BE2C (cell line): ENCODE measurements around the gene NLGN1.
A peak's percentile ranks its signal among the peaks of the same experiment; 100 is the strongest.
"Not testable (repeated sequence)": the region's sequence is repeated elsewhere in the genome, so short reads cannot be mapped to it uniquely, and the experiment has no call there.

ENCODE experiments used
- DNase-seq: peaks from one replicate; pipeline ENCODE4 v3.0.0-alpha.2; 2020
- H3K27me3 ChIP-seq: fragments of 250-450 bp; sonication (Bioruptor Pico); 2 replicates; pipeline ENCODE4 v1.5.1; 2020; ENCODE audit warnings: mild to moderate bottlenecking
- H3K36me3 ChIP-seq: fragments of 250-450 bp; sonication (Bioruptor Pico); 2 replicates; pipeline ENCODE4 v1.5.1; 2020; ENCODE audit warnings: mild to moderate bottlenecking
- H3K4me1 ChIP-seq: fragments of 250-450 bp; sonication (Bioruptor Pico); 2 replicates; pipeline ENCODE4 v1.5.1; 2020
- H3K4me3 ChIP-seq: 2 replicates; pipeline ENCODE4 v1.5.1; 2011; ENCODE audit warnings: low read depth, low read length
- H3K9me3 ChIP-seq: fragments of 250-450 bp; sonication (Bioruptor Pico); 2 replicates; pipeline ENCODE4 v1.5.1; 2020
- CTCF ChIP-seq: IDR thresholded peaks from 2 replicates; pipeline ENCODE4 v1.5.1; 2012; ENCODE audit warnings: mild to moderate bottlenecking, low read depth, low read length

The NLGN1 gene

GRCh38 chr3:173584838-173585831, 187.6 kb downstream of the NLGN1 start:
- peaks cover 23% of the 10 kb centered on the region for H3K27me3 ChIP-seq
- TF ChIP-seq CTCF = no peak
- no peaks in the 10 kb centered on the region for H3K9me3 ChIP-seq
- DNase-seq = peak; percentile 34
- H3K4me1 ChIP-seq = no peaks in the 10 kb centered on the region
- no peaks in the 10 kb centered on the region for H3K36me3 ChIP-seq
- H3K4me3 ChIP-seq = peak overlapping the region; percentile 46

- no peaks in the 10 kb centered on the region for H3K4me1 ChIP-seq
- no peaks in the 10 kb centered on the region for H3K9me3 ChIP-seq
- H3K4me3 ChIP-seq = no peak overlapping the region
- TF ChIP-seq CTCF = no peak
- no peaks in the 10 kb centered on the region for H3K36me3 ChIP-seq
- no peak for DNase-seq
- peaks cover 23% of the 10 kb centered on the region for H3K27me3 ChIP-seq
Measured at GRCh38 chr3:173586166-173586565, 188.6 kb downstream of the NLGN1 start.

GRCh38 chr3:173587055-173587454, 189.5 kb downstream of the NLGN1 start:
- Histone ChIP-seq H3K4me1 (no peaks in the 10 kb centered on the region), H3K36me3 (no peaks in the 10 kb centered on the region), H3K4me3 (no peak overlapping the region), H3K27me3 (peaks cover 23% of the 10 kb centered on the region), H3K9me3 (no peaks in the 10 kb centered on the region)
- no peak for DNase-seq
- no peak for TF ChIP-seq CTCF

GRCh38 chr3:173588556-173588955, 191.0 kb downstream of the NLGN1 start:
- peaks cover 23% of the 10 kb centered on the region for H3K27me3 ChIP-seq
- H3K4me3 ChIP-seq = no peak overlapping the region
- no peak for TF ChIP-seq CTCF
- no peaks in the 10 kb centered on the region for H3K9me3 ChIP-seq
- no peaks in the 10 kb centered on the region for H3K4me1 ChIP-seq
- no peaks in the 10 kb centered on the region for H3K36me3 ChIP-seq
- no peak for DNase-seq

GRCh38 chr3:173589116-173589515, 191.6 kb downstream of the NLGN1 start:
- DNase-seq = no peak
- peaks cover 23% of the 10 kb centered on the region for H3K27me3 ChIP-seq
- no peak overlapping the region for H3K4me3 ChIP-seq
- H3K4me1 ChIP-seq = no peaks in the 10 kb centered on the region
- H3K36me3 ChIP-seq = no peaks in the 10 kb centered on the region
- TF ChIP-seq CTCF = no peak
- no peaks in the 10 kb centered on the region for H3K9me3 ChIP-seq

- peaks cover 4% of the 10 kb centered on the region; the same call in 1 of the 2 replicates for H3K27me3 ChIP-seq
- no peak for TF ChIP-seq CTCF
- no peaks in the 10 kb centered on the region for H3K36me3 ChIP-seq
- DNase-seq = no peak
- H3K4me3 ChIP-seq = no peak overlapping the region
- no peaks in the 10 kb centered on the region for H3K9me3 ChIP-seq
- H3K4me1 ChIP-seq = no peaks in the 10 kb centered on the region
Measured at GRCh38 chr3:173591401-173591800, 193.9 kb downstream of the NLGN1 start.

GRCh38 chr3:173594881-173595280, 197.3 kb downstream of the NLGN1 start:
- H3K36me3 ChIP-seq, H3K4me3 ChIP-seq, DNase-seq, H3K9me3 ChIP-seq, H3K27me3 ChIP-seq, H3K4me1 ChIP-seq: not testable (repeated sequence)
